NCI-H526 (cell line): ENCODE measurements around the gene SP6.

ENCODE experiments used
- DNase-seq, 2 experiments: peaks; one replicate each; lab custom pipeline; 2025; lab: John Stamatoyannopoulos, UW

Gene SP6

DNA sequence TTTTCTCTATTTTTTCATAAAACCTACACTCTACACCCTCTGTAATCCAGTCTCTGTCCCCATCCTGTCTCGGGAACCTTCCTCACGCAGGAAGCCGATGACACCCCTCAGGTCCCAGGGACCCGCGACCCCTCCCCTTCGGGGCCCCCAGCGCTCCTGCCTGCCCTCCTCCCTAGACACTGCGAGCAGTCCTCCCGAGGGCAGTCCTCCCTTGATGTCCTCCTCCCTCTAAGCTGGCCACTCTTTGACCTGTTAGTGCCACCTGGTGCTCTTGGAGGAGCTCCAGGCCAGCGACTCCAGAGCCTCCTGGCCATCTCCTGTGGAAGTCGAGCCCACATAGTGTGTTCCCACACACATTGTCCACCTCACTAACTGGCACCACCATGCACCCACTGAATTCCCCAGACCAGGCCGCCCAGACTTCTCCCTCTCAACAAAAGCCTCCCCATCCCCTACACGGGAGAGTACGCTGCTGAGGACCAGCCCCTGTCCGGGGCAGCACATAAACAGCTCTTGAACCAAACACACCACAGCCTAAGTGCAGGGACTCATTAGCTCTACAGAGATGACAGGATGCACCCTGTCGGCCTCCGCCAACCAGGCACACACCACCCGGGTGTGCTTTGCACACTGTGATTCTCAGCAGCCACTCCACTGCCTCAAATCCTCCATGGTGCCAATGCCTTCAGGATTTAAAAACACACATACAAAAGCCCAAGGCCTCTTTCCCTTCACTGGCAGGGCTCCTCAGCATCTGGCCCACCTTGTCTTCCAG, 38.6 kb downstream of the SP6 start:
- no peak for DNase-seq

DNA sequence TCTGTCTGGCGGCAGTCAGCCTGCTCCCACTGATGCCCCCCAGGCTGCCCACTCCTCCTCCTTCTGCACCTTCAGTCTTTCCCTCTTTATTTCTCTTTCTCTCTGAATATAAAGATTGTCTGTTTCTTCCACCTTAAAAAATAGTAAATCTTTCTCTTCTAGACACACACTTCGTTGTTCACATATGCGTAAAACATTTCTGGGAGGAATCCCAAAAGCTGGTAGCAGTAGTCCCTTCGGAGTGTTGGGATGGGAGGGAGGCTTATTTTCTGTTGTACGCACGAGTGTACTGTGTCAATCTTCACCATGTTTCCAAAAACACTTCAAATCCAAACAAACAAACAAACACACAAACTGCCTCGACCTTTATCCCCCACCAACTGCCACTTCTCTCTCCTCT, 39.3 kb downstream of the SP6 start:
- no peak for DNase-seq

DNA sequence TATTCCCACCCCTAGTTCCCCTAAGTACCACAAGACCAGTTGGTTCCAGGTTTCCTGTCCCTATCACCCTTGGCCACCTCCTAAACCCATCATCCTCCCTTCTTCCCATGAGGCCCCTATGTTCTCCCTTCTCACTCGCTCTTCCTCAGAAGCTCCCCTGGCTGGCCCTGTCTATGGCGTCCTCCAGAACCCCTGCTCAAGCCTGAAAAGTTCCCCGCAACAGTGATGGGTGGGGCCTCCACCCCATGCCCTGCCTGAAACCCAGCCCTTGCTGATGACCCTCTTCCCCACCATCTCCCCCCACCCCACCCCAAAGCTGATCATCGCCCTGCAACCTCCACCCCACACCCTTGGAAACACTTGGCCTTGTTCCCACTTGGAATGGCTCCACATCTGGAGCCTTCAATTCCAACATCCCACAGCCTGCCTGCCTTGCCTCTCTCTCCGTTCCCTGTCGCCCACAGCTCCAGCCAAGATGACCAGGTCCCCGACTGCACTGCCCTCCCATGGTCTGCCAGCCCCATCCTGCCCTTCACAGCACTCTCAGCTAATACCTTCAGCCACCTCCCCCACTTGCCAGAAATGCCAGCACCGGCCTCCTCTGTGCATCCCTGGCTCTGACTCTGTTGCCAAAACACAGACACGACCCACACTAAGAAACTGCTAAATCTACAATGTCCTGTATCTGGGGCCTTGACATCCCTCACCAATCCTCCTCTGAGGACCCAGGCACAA, 39.9 kb downstream of the SP6 start:
- DNase-seq = no peak

DNA sequence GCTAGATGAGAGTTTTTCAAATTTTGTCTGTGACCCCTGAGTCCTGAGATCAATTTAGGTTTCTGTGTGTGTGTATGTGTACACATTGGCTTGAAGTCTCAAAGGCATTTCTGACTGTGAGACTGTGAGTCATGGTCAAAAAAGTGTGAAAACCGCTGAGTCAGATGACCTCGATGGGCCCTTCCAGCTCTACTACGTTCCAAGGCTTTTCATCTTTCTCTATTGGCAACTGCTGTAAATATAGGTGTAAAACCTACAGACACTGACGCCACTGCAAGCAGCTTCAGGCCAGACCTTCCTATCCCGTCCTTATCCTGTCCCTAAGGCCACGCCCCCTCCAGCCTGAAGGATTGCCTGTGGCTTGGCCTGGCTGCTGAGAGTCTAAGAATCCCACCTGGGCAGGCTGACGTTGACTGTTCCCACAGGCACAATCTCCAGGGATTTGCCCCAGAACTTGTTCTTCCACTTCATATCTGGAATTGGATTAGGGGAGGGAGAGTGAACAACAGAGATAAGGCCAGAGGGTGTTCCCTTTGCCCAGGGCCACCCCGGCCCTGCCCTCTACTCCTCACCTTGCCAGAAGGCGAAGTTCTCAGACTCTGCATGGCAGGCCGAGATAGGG, 40.7 kb downstream of the SP6 start:
- DNase-seq = peak; percentile 83 to 92

DNA sequence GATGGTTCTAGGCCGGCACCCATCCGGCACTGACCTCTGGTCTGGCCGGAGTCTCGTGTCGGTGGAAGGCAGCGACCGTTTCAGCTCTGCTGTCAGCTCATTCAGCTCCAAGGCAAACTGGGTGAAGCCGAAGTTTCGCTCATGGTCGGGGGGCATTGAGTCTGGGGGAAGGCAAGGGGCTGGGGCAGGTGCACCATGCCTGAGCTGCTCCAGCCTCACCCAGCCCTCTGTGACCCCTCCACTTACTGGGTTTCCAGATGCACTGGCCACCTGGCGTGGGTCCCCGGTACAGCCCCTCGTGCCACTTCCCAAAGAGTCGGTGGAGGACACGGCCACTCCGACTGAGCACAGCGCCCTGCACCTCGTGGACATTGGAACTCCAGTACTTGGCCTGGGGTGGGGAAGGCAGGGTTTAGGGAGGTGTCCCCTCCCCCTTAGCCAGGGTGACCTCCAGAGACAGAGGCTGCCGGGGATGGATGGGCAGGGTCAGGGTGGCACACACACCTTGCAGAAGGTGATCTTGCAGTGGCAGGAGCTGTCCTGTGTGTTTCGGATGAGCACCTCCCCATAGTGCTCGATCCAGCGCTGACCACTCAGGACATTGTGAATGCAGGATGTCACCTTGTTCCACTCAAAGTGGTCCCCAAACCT, 42.0 kb downstream of the SP6 start:
- DNase-seq = no peak

DNA sequence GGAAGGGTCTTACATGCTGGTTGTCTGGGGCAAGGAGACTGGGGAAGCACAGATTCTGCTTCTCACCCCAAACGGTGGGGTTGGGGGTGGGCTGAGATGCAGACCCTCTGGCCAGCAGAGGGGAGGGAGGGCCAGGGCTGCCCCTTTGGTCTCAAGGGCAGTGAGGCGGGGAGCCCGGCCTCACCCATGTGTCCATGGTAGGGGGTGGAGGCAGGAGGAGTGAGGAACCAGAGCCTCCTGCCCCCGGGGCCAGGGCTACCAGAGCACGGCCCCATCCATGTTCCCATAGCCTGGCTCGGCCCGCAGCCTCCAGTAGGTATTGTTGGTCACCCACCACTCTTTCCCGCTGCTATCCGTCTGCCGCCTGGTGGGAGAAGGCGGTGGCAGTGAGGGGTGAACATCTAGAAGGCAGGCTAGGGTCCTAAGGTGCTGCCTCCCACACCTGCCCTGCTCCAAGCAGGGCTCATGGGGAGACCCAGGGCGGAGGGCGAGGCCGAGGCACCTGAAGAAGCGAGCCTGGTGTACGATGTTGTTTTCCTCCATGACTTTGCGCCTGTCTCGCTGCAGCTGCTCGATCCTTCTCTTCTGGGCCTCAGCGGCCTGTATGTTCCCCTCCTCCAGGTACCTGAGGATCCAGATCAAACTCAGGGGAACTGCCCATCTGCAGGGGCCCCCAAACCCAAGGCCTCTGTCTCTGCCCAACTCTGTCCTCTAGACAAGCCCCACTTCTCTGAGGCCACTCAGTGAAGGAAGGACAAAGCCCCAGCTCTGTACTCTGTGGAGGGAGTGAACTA, 42.7 kb downstream of the SP6 start:
- no peak for DNase-seq

DNA sequence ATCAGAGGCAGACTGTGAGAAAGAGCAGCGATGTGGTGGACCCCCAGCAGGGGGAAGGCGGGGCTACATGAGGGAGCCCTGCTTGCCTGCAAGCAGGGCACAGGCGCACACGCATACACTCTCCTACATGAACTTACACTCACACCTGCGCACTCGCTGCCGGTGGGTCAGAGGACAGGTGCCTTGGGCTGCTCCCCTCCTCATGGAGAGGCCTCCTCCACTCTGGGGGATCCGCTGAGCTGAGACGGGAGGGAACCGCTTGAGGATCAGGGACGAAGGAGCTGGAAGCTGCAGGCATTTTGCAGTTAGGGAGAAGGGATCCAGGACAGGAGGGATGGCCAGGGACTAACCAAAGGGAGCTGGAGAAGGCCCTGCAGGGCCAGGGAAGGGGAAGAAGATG, 43.5 kb downstream of the SP6 start:
- no peak for DNase-seq

DNA sequence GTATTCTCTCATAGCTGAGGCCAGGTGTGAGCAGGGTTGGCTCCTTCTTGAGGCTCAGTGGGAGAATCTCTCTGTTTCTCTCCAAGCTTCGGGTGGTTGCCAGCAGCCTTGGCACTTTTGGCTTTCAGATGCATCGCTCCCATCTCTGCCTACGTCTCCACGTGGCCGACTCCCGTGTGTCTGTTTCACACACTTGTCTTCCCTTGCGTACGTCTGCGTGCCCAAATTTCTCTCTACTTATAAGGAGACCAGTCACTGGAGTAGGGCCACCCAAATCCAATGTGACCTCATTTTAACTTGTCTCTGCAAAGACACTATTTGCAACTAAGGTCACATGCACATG, 44.1 kb downstream of the SP6 start:
- DNase-seq = no peak

DNA sequence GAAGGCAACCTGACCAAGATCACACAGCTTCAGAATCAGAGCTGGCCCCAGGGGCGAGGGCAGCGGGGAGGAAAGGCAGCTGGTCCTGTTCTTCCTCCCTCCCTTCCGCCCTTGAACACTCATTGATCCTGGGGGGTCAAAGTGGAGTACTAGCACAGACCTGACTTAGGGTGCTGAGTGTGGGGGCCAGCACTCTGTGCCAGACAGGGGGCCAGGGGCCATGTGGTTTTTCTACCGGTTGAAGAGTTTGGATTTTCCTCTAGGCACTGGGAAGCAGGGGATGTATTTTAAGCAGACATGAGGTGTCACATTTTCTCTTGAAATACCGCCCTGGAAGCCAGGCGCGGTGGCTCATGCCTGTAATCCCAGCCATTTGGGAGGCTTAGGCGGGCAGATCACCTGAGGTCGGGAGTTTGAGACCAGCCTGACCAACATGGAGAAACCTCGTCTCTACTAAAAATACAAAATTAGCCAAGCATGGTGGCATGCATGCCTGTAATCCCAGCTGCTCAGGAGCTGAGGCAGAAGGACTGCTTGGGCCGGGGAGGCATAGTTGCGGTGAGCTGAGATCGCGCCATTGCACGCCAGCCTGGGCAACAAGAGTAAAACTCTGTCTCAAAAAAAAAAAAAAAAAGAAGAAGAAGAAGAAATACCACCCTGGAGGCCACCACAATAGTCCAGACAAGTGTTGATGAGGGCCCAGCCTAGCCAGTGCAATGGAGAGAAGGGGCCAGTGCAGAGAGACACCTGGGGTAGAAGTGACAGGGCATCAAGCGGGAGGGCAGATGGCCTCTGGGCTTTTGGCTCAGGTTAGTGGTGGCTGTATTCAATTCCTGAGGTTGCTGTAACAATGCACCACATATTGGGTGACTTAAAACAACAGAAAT, 44.7 kb downstream of the SP6 start:
- DNase-seq = no peak

DNA sequence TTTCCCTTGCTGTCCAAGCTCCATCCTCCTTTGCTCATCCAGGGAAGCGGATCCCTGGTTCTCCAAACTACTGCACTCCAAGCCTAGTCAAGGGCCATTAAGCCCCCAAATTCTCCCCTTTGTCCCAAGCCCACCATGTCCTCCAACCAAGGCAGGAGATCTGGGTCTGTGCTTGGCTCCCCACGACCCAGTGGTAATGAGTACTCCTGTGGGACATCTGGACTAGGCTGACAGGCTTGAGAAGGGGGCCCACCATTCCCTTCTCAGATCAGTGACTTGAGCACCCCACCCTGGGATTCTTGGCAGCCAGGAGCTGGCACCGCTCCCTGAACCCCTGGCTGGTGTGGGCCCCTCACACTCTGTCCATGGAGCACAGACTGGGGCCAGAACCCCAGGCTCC, 46.5 kb downstream of the SP6 start:
- DNase-seq = no peak

DNA sequence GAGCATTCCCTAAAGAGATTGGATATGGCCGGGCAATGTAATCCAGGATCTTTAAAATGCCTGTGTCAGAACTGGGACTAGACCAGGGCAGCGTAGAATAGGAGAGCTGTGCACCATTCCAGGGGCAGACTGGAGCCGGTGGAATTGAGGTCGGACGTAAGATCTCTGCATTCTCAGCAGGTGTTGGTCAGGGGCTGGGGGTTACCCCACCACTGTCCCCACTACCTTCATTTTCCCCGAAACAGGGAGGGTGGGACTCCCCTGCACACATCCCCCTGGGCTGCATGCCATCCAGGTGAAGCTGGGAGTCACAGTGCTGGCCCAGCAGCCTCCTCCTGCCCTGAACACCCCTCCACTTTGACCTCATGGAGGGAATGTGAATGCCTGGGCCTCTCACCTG, 47.2 kb downstream of the SP6 start:
- no peak for DNase-seq

DNA sequence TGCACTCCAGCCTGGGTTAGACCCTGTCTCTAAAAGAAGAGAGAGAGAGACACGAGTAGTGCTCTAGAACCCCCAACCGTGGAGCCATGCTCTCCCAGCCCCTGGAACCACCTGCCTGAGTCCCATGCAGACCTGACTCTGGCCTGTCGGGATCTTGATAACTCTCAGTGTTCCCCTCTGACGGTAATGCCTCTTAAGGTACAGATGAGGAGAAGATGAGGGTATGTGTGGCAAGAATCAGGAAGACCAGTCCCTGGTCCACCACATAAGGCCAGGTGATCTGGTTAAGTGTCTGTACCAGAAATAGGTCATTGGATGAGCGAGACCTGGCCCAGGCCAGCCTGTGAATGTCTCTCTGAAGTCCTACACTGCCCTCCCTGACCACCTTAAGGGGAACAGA, 47.8 kb downstream of the SP6 start:
- DNase-seq = no peak

DNA sequence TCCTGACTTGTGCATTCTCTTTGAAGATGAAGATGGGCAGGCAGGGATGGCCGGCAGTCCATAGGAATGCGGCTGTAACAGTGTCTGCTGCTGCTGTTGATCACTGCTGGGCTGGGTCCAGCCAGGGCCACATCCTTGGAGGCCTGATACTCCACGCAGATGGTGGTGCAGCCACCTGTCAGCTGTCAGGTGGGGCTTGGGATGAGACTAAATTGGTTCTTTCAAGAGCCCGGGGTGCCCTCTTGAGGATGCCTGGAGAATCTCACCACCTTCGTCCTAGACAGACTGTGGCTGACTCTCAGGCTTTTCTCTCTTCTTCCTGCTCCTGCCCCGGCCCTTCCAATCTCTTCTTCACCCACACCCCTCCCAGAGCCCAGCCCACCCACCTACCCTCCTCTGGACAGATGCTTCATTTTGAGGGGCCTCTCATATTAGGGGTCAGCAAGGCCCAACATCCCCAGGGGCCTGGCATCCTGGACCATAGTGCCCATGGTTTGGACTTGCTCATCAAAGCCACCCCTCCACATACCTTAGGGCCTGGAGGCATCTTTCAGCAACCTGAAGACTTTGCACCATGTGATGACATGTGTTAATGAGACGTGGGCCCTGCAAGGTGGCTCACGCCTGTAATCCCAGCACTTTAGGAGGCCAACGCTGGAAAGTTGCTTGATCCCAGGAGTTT, 48.5 kb downstream of the SP6 start:
- peak; percentile 76 to 91 for DNase-seq

DNA sequence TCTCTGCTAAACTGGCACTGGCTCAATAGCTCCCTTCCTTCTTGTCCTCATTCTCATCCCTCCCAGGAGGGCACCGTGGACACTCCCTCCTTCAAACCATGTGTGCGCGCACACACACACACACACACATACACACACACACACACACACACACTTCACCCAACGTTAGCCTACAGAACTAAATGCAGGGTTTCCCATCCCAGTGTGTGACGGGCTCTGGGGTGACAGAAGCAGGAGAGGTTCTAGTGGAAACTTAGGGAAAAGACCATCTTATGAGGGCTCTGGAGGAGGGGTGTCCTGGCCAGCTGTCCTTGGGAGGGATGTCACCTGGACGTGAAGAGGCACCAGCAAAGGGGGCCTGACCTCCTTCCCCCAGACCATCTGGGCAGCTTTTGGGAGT, 49.1 kb downstream of the SP6 start:
- no peak for DNase-seq

DNA sequence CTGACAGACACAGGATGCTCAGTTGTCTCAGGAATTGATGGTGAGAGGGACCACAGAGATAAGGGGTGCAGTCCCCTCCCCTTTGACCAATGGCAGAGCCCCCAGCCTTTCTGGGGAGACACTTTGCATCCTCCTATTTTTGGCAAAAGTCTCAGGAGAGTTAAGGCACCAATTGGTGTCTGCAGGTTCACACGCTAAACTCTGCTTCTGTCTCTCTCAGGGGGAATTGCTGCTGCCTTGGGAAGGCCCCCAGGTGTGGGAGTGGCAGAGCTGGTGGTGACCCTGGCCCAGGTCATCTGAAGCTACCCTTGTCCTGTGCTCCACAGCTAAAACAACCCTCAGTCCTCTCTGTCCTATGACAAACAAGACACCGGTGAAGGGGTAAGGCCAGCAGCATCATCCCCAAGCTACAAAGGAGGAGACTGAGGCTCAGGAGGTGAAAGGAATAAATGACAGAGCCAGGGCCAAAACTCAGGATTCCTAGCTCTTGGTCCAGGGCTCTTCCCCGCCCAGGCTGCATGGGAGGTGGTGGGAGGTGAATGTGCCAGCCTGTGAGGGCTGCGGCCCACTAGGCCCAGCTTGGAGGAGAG, 49.7 kb downstream of the SP6 start:
- no peak for DNase-seq

DNA sequence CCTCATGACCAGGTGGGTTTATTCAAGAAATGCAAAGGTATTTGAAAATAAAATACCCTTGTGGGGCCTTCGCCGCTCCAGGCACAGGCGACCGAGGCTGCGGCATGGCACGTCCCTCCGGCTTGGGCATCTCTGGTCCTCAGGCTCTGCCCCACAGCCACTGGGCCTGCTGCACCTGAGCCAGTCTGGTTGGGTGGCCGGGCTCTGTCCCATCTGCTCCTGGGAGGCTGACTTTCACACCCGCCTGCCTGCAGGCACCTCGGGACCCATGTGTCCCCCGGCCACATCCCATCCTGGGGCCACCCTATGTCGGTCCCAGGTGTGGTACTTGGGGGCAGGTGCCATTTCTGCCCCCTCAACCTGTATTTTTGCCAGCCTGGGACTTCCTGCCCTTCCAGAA, 50.3 kb downstream of the SP6 start:
- no peak for DNase-seq

DNA sequence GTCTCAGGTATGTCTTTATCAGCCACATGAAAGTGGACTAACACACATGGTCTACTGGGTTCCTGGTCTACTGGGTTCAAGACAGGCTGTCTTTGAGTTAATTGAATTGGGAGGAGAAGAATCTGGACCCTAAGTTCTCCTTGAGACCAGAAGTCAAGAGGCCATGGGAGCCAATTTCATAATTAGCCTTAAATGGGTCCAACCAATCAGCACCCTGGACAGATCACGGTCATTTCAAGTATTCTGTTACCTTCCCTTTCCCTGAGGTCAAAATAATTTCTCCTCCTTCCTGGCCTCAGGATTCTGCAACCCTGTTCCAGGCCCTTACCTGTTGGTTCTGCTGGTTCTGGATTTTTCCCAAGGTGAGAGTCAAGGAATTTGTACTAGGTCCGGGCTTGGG, 53.2 kb downstream of the SP6 start:
- no peak for DNase-seq
